ENCODE results near the gene TMCO1.
A peak's percentile ranks its signal among the peaks of the same experiment; 100 is the strongest.
"Not testable (repeated sequence)": the region's sequence is repeated elsewhere in the genome, so short reads cannot be mapped to it uniquely, and the experiment has no call there.

The TMCO1 gene, protein sequence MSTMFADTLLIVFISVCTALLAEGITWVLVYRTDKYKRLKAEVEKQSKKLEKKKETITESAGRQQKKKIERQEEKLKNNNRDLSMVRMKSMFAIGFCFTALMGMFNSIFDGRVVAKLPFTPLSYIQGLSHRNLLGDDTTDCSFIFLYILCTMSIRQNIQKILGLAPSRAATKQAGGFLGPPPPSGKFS

DNA sequence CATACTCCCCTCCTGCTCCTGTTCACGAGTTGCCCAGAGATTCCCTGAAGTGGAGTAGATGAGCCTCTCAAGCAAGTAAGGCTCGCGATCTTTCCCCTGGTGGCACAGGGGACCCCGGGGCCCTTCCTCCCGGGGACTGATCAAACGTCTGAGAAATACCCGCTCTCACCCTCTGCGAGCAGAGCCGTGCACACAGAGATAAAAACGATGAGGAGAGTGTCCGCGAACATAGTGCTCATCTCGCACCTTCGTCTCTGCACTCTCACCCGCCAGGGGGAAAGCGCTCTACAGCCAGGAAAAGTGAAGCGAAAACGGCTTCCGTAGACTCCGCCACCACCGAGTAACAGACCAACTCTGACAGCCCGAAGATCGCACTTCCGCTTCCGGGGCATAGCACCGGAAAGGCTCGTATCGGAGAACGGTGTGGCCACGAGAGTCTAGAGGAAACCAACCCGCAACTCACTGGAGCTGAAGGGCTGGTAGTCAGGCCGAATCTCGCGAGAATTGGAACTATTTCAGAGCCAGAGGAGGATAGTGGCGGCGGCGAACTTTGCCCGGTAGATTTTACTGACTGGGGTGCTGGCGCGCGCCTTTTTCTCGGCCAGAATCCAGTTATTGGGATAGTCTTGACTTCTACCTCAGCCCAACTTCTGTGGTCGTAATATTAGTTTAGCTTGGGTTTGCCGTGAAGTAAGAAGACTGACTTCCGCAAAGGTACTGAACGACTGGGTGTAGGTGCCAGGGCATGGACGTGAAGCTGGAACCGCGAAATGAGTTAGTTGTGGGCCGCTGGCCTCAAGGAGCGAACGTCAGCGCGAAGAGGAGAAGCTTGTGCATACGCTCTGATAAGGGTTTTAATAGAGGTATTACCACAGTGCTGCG, at the start of gene TMCO1:
Gene TMCO1 (minus strand): TSS at position 356 of the 882 bp plus-strand sequence. CDS start 117 bp downstream, at position 239.
- peak; percentile 94 to 96 for DNase-seq

DNA sequence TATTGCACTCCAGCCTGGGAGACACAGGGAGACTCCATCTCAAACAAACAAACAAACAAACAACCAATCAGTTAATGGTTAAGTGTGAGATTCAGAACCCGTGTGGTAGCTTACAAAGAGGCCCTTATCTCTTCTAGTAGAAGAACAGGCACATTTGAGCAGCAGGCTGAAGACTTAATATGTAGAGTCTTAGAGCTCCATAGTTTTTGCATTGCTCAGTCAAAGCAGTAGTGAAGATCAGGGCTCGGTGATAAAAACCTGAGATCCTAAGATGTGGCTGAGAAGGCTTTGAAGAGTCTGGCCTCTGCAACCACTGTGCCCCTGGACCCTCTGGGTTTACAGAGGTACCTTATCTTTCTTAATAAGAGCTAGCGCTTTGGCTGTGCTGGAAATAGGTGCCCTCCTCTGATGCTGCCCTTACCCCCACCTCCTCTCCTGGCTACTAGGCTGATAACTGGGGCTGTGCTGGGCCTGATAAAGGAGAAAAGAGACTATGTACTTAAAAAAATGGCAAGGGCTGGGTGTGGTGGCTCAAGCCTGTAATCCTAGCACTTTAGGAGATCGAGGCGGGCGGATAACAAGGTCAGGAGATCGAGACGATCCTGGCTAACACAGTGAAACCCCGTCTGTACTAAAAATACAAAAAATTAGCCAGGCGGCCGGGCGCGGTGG, 48.3 kb upstream of the TMCO1 start:
- DNase-seq = no peak

DNA sequence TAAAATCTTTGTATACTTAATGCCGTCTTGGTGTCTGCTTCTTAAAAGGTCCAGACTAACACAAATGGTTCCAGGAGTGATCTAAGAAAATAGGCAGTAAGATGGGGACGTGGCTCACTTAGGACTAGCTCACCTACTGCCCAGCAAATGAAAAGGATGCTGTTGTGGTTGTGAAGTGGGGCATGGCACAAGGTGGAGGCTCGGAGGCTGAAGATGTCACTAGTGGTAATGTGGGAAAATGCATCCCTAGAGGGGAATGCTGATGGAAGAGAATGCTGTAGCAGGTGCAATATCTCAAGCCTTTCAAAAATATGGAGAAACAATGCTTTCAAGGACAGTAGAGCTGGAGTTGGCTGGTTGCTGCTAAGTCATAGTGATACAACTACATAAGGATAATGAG, 47.5 kb upstream of the TMCO1 start:
- no peak for DNase-seq

- DNase-seq = no peak
These were observed 47.1 kb upstream of the TMCO1 start for GRCh38 chr1:165815725-165816124.

DNA sequence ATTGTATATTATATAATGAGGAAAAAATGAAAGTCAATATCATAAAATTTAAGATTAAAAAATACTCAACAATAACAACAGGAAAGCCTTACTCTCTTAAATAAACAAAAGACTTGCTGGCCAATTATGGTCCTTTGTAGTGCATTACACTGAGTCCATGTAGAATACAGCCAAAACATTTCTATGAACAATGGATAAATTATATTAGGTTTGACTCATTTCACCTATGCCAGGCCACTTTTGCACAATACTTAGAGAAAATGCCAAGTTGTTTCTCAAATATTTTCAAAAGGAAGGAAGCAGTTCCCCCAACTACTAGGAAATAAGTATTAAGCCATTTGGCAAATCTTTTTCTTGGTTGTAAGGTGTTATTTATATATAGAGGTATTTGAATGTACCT, 38.9 kb upstream of the TMCO1 start:
- no peak for DNase-seq

DNA sequence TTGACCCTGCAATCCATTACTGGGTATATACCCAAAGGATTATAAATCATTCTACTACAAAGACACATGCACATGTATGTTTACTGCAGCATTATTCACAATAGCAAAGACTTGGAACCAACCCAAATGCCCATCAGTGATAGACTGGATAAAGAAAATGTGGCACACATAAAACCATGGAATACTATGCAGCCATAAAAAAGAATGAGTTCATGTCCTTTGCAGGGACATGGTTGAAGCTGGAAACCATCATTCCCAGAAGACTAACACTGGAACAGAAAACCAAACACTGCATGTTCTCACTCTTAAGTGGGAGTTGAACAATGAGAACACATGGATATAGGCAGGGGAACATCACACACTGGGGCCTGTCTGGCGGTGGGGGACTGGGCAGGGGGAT, 35.8 kb upstream of the TMCO1 start:
- not testable (repeated sequence) for DNase-seq

DNA sequence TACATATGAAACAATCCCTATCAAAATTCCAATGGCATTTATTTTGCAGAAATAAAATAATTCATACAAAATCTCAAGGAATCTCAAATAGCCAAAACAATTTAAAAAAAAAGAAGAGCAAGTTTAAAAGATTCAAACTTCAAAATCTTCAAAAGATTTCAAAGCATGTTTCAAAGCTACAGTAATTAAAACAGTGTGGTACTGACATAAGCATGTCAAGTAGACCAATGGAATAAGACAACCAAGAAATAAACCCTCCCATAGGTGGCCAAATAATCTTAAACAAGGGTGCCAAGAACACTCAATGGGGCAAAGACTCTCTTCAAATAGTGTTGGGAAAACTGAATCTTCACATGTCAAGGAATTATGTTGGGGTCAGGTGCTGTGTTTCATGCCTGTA, 30.7 kb upstream of the TMCO1 start:
- no peak for DNase-seq

- DNase-seq = no peak
These were observed 27.2 kb upstream of the TMCO1 start for GRCh38 chr1:165795894-165796293.

- no peak for DNase-seq
These were observed 25.3 kb upstream of the TMCO1 start for GRCh38 chr1:165793951-165794350.

GRCh38 chr1:165787741-165788140, 19.1 kb upstream of the TMCO1 start:
- DNase-seq = no peak

DNA sequence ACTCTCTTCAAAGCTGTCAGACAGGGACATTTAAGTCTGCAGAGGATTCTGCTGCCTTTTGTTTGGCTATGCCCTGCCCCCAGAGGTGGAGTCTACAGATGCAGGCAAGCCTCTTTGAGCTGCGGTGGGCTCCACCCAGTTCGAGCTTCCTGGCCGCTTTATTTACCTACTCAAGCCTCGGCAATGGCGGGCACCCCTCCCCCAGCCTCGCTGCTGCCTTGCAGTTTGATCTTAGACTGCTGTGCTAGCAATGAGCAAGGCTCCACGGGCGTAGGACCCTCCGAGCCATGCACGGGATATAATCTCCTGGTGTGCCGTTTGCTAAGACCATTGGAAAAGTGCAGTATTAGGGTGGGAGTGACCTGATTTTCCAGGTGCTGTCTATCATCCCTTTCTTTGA, 14.9 kb upstream of the TMCO1 start:
- not testable (repeated sequence) for DNase-seq

DNA sequence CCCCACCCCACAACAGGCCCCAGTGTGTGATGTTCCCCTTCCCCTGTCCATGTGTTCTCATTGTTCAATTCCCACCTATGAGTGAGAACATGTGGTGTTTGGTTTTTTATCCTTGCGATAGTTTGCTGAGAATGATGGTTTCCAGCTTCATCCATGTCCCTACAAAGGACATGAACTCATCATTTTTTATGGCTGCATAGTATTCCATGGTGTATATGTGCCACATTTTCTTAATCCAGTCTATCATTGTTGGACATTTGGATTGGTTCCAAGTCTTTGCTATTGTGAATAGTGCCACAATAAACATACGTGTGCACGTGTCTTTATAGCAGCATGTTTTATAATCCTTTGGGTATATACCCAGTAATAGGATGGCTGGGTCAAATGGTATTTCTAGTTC, 9.5 kb upstream of the TMCO1 start:
- DNase-seq = not testable (repeated sequence)

DNA sequence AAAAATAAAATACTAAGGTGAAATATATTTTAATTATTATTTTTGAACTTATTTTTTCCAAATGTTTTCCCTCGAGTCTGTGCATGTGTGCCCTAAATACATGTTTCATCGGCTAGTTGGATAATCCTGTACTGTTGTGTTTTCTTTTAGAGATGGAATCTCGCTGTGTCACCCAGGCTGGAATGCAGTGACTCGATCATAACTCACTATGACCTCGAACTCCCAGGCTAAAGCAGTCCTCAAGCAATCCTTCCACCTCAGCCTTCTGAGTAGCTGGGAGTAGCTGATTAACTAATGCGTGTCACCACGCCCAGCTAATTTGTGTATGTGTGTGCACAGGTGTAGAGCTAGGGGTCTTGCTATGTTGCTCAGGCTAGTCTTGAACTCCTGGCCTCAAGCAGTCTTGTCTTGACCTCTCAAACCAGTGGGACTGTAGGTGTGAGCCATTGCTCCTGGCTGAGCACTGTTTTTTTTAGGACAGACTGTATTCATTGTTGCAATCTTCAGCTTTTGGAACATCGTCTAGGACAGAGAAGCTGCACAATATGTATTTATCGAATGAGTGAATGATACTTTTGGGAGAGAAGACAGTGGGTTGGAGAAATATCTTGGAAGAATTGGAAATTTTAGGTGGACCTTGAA, 4.8 kb upstream of the TMCO1 start:
- DNase-seq = no peak

DNA sequence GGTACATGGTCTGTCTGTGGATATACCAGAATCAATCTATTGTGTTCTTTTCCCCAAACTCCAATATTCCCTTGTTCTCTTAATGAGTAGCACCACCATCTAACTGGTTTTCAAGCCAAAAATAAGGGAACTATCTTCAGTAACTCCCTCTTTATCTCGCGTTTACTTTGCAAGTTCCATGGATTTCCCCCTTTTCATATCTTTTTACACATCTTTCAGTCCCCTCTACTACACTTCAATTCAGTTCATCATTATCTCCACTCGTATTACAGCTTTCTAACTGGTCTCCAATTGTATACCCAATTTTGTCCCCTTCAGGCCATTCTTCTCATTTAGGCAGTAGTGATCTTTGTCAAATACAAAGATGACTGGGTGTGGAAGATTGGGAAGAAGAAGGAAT, 4.1 kb upstream of the TMCO1 start:
- no peak for DNase-seq

GRCh38 chr1:165764277-165764676, 4.4 kb downstream of the TMCO1 start:
- DNase-seq = no peak

- DNase-seq = no peak
These were observed 5.2 kb downstream of the TMCO1 start for GRCh38 chr1:165763442-165763841.

GRCh38 chr1:165762725-165763124, 5.9 kb downstream of the TMCO1 start:
- DNase-seq = no peak

GRCh38 chr1:165759095-165759494, 9.6 kb downstream of the TMCO1 start:
- no peak for DNase-seq

GRCh38 chr1:165755393-165756010, 13.2 kb downstream of the TMCO1 start:
- no peak for DNase-seq

GRCh38 chr1:165753934-165754333, 14.7 kb downstream of the TMCO1 start:
- no peak for DNase-seq

DNA sequence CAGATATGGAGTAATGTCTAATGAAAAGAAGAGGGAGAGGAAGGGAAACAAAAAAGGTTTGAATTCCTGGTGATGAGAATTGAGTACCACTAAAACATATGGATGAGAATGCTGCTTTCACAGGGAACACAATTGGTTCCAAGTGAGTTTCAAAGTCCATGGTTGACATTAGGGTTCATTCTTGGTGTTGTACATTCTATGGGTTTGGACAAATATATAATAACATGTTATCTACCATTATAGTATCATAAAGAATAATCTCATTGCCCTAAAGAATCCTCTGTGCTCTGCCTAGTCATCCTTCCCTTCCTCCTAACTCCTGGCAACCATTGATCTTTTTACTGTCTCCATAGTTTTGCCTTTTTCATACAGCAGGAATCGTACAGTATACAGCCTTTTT, 20.1 kb downstream of the TMCO1 start:
- no peak for DNase-seq

DNA sequence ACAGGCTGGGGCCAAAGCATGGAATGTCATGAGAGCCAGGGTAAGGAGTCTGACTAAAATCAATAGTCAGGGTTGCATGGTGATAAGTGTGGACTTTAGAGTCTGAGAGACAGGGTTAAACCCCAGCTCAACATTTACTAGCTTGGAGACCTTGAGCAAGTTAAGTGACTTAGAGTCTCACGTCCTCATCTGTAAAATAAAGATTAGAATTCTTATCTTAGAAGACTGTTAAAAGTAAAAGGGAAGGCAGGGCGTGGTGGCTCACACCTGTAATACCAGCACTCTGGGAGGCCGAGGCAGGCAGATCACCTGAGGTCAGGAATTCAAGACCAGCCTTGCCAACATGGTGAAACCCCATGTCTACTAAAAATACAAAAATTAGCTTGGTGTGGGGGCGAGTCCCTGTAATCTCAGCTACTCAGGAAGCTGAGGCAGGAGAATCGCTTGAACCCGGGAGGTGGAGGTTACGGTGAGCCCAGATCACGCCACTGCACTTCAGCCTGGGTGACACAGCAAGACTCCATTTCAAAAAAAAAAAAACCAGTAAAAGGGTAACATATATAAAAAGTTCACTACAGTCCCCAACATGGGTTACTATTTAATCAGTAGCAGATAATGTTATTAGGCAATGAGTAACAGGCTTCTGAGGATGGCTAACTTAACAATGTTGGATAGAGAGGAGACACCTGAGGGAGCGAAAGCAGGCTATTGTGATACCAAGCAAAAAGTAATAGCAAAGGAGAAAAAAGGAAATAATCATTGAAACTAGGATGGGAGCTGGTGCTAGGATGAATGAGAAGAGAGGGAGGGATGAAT, 20.8 kb downstream of the TMCO1 start:
- no peak for DNase-seq
